GM18868 (cell line): Measurements from ENCODE around the gene SURF2.
A peak's percentile ranks its signal among the peaks of the same experiment; 100 is the strongest.

Source experiments
- ATAC-seq: cut with Tn5 transposase; IDR thresholded peaks from one replicate; pipeline ENCODE4 v1.9.1; 2021; ENCODE audit warnings: mild to moderate bottlenecking, moderate library complexity; ENCODE audit not compliant: unreplicated experiment

The SURF2 gene

GRCh38 chr9:133397370-133397769 lies 41.0 kb downstream of the SURF2 start:
- ATAC-seq = no peak

DNA sequence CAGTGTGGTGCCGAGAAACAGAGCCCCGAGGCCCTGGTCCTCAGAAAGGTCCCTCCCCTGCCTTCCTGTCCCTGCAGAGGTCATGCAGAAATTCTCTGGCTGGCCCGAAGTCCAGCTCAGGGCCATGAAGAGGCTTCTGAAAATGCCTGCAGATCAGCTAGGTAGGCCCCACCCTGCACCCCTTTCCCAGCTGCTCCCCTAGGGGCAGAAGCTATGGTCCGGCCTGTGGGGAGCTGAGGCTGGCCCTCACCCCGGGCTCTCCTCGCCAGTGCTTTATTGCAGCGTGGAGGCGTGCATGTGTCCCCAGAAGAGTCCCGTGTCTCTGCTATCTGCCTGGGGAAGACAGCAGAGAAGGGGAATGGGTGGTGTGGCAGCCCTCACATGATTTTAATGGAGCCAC lies 41.5 kb downstream of the SURF2 start:
- no peak for ATAC-seq

DNA sequence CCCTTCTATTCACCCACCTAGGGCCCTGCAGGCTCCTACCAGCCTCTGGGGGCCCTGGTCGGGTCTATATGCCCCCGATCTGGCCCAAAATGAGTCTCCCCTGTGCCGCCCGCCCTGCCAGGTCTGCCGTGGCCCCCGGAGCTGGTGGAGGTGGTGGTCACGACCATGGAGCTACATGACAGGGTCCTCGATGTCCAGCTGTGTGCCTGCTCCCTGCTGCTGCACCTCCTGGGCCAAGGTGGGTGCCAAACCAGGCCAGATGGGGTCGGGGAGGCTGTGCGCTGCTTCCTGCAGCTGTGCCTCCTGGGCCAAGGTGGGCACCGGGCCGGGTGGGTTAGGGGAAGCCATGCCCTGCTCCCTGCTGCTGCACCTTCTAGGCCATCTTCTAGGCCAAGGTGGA lies 43.9 kb downstream of the SURF2 start:
- ATAC-seq = no peak

GRCh38 chr9:133401588-133401987 lies 45.2 kb downstream of the SURF2 start:
- no peak for ATAC-seq

DNA sequence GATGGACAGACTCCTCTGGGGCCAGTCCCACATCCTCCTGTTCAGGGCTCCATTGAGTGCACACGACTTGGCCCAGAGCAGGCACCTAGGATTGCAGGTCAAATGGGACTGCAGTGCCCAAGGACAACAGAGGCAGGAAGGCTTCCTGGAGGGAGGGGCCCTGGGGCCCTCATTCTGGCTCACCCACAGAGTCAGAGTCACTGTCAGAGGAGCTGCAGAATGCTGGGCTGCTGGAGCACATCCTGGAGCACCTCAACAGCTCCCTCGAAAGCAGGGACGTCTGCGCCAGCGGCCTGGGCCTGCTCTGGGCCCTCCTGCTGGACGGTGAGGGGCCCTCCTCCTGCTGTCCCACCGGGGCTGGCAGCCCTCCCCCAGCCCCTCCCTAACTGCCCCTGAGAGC lies 46.3 kb downstream of the SURF2 start:
- ATAC-seq = no peak

- ATAC-seq = no peak
Measured at GRCh38 chr9:133403766-133404453, 47.6 kb downstream of the SURF2 start.

- ATAC-seq = no peak
Measured at GRCh38 chr9:133404454-133405002, 48.2 kb downstream of the SURF2 start.

DNA sequence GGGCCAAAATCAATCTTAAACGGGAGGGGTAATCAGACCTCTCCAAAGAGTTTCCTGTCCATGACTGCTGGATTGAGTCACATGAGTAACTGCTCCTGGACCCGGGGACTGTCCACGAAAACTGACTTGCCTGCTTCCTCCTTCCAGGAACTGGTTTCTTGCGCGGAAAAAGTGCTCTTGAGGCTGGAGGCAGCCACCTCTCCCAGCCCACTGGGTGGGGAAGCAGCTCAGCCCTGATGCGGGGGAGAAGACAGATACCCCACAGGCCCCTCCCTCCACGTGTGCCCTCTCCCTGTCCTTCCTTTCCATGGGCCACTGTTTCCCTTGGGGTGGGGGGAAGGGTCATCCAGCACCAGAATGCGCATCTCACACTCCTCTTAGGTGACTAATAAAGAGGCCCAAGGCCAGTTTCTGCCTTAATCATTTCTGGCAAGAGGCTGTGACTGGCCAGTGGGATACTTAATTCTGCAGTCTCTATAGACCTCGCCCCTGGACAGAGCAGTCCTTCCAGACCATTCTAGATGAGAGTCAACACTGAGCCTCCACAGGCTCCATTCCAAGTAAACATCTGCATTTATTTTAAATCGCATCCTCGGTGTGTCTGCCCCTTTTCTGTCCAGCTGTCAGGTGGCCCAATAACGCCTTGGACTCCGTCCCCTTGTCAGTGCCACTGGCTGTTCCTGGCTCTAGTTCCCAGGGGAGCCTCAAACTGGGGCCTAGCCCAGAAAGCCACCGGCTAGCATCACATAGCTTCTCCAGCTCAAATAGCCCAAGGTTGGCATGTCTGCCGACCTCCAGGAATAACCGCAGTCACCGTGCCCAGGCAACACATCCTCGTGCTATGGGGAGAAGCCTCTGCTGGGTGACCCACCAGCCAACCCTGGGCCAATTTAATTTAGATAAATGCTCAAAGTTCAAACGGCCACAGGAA lies 49.4 kb downstream of the SURF2 start:
- no peak for ATAC-seq

- ATAC-seq = peak; percentile 84
Measured at GRCh38 chr9:133406480-133407307, 50.3 kb downstream of the SURF2 start.

DNA sequence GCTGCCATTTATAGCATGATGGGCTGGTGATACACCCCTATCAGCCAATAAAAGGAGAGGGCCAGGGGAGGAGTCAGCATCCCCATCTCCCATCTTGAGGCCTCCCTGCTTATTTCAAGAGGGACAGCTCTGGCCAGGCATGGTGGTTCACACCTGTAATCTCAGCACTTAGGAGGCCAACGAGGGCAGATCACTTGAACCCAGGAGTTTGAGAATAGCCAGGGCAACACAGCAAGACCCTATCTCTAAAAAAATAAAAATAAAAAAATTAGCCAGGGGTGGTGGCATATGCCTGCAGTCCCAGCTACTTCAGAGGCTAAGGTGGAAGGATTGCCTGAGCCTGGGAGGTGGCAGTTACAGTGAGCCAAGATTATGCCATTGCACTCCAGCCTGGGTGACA lies 51.7 kb downstream of the SURF2 start:
- no peak for ATAC-seq
